Ovary (tissue), 3 donors: Measurements from ENCODE around the gene USP17L20.
"Not testable (repeated sequence)": the region's sequence is repeated elsewhere in the genome, so short reads cannot be mapped to it uniquely, and the experiment has no call there.

ENCODE experiments used
- EP300 ChIP-seq: sonication (generic); formaldehyde crosslinking; IDR thresholded peaks from one replicate; pipeline ENCODE4 v1.6.1; 2017; ENCODE audit warnings: antibody characterized with exemption
- TF ChIP-seq, protein P1 (sequence below), 3 donors: fragments of 450-650 bp in 2 of 3; fragments of 200-600 bp in 1 of 3; IDR thresholded peaks; one replicate each; pipeline versions ENCODE4 v1.5.1 to v1.8.0; 2016 to 2022; ENCODE audit warnings: antibody characterized with exemption in 3 of 3, mild to moderate bottlenecking in 1 of 3
- donor health status: DM: no; HTN: no; CAD: no.

DNA sequence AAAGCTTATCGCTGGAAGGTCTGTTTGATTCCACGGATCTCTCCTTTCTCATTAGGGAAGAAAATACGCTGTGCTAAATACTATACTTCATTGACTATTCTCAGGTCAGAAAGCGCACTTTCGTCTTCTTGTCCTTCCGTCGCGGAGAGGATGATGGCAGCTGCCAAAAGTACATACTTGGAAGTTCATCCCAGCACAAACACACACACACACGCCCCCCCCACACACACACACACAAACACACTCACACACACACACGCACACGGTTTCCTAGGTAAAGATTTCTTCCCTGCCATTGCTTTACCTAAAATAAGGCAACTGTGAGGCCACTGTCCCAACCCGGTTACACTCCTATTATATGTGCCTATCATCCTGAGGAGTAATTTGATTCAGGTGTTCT lies 19.5 kb upstream of the USP17L20 start:
- TF ChIP-seq, protein P1, sequence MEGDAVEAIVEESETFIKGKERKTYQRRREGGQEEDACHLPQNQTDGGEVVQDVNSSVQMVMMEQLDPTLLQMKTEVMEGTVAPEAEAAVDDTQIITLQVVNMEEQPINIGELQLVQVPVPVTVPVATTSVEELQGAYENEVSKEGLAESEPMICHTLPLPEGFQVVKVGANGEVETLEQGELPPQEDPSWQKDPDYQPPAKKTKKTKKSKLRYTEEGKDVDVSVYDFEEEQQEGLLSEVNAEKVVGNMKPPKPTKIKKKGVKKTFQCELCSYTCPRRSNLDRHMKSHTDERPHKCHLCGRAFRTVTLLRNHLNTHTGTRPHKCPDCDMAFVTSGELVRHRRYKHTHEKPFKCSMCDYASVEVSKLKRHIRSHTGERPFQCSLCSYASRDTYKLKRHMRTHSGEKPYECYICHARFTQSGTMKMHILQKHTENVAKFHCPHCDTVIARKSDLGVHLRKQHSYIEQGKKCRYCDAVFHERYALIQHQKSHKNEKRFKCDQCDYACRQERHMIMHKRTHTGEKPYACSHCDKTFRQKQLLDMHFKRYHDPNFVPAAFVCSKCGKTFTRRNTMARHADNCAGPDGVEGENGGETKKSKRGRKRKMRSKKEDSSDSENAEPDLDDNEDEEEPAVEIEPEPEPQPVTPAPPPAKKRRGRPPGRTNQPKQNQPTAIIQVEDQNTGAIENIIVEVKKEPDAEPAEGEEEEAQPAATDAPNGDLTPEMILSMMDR (IDR thresholded peaks at IDR 0.05): not testable (repeated sequence)
- not testable (repeated sequence) for TF ChIP-seq EP300
